Body of pancreas (tissue), 4 donors: ENCODE measurements around the gene HMCN2. TPM values are rescaled to one million over a fixed set of nuclear protein-coding genes. Genes with fewer than 3 reads are reported as not detected.

Source experiments
- ATAC-seq: fragments of 150-250 bp; one replicate; pipeline ENCODE4 v1.9.1; 2016
- DNase-seq, 4 donors: peaks; one replicate each; pipeline ENCODE4 v3.0.0-alpha.2; 2019
- H3K27ac ChIP-seq, 4 donors: fragments of 200-600 bp; sonication (generic); 1 replicate in 3 of 4; 2 replicates in 1 of 4; pipeline versions ENCODE4 v1.5.1 to v1.6.1; 2016 to 2019; ENCODE audit warnings: mild to moderate bottlenecking in 1 of 4, mixed read lengths in 1 of 4, moderate library complexity in 1 of 4
- H3K27me3 ChIP-seq, 2 donors: fragments of 200-600 bp; sonication (generic); one replicate each; pipeline ENCODE4 v1.6.0; 2016; ENCODE audit warnings: mild to moderate bottlenecking in 1 of 2
- H3K36me3 ChIP-seq, 2 donors: fragments of 200-600 bp; sonication (generic); replicated peaks in 1 of 2; 2 replicates each; pipeline ENCODE4 v1.5.1; 2016; ENCODE audit warnings: low read depth in 2 of 2; ENCODE audit not compliant: insufficient read depth in 1 of 2
- H3K4me1 ChIP-seq: fragments of 200-600 bp; sonication (generic); one replicate; pipeline ENCODE4 v1.6.0; 2016
- H3K4me3 ChIP-seq, 2 donors: fragments of 200-600 bp; sonication (generic); 1 replicate in 1 of 2; 2 replicates in 1 of 2; pipeline ENCODE4 v1.5.1; 2016 to 2019
- H3K9me3 ChIP-seq, 3 donors: fragments of 200-600 bp; sonication (generic); 1 replicate in 2 of 3; 2 replicates in 1 of 3; pipeline ENCODE4 v1.5.1; 2016
- CTCF ChIP-seq, 7 experiments: fragments of 450-650 bp in 4 of 7; fragments of 200-600 bp in 3 of 7; sonication (generic) in 3 of 7; IDR thresholded peaks; one replicate each; pipeline ENCODE4 v1.5.1; 2016 to 2019; ENCODE audit warnings: antibody characterized with exemption in 7 of 7
- POLR2A ChIP-seq, 3 donors: fragments of 450-650 bp; IDR thresholded peaks; one replicate each; pipeline ENCODE4 v1.6.1; 2016; ENCODE audit warnings: antibody characterized with exemption in 3 of 3, mild to moderate bottlenecking in 2 of 3
- WGBS, 2 donors: methylation state at CpG; one replicate each; pipeline ENCODE4 v1.1.5; 2017; 5-methylcytosine and 5-hydroxymethylcytosine counted together
- intact Hi-C: fragments of 100-400 bp; cut with DNase I; formaldehyde crosslinking; loops from one replicate; pipeline ENCODE4 v1.15.1; 2023
- total RNA-seq, 2 donors: library from RNA; depleted of rRNA; stranded (reverse); fragments of >200 nt; gene quantifications; one replicate each; pipeline ENCODE4 v1.1.0, GENCODE V29; 2016

HMCN2 gene
- total RNA-seq, 2 donors from 2014 or later: 0.78 to 3.6 TPM

DNA sequence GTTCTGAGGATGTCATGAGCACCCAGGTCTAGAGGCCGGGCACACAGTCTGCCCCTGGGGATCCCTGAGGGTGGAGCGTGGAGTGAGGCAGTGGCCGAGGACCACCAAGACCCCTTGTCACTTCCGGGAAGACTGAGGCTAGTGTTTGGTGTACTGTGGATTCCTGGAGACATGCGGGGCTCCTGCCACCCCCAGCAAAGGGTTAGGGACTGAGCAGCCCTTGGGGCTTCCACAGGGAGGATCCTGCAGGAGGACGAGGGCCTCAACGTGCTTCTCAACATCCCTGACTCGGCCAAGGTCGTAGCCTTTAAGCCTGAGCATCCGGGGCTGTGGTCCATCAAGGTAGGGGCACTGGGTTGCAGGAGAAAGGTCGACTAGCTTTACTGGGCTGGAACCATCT, 29.9 kb downstream of the HMCN2 start:
- Histone ChIP-seq H3K4me1 (no peaks in the 10 kb centered on the region), H3K4me3 (no peak overlapping the region), H3K36me3 (no peaks in the 10 kb centered on the region), H3K9me3 (no peaks in the 10 kb centered on the region), H3K27ac (no peak overlapping the region), H3K27me3 (peaks cover 0 to 4% of the 10 kb centered on the region in 2 donors)
- TF ChIP-seq CTCF (IDR thresholded peaks at IDR 0.05): no peak
- no peak for TF ChIP-seq POLR2A (IDR thresholded peaks at IDR 0.05)
- no peak for ATAC-seq
- no peak for DNase-seq
- intact Hi-C loops: no loop called here
- 67 to 72% methylated on average over 5 to 11 of the region's 11 CpGs for WGBS, 2 donors

DNA sequence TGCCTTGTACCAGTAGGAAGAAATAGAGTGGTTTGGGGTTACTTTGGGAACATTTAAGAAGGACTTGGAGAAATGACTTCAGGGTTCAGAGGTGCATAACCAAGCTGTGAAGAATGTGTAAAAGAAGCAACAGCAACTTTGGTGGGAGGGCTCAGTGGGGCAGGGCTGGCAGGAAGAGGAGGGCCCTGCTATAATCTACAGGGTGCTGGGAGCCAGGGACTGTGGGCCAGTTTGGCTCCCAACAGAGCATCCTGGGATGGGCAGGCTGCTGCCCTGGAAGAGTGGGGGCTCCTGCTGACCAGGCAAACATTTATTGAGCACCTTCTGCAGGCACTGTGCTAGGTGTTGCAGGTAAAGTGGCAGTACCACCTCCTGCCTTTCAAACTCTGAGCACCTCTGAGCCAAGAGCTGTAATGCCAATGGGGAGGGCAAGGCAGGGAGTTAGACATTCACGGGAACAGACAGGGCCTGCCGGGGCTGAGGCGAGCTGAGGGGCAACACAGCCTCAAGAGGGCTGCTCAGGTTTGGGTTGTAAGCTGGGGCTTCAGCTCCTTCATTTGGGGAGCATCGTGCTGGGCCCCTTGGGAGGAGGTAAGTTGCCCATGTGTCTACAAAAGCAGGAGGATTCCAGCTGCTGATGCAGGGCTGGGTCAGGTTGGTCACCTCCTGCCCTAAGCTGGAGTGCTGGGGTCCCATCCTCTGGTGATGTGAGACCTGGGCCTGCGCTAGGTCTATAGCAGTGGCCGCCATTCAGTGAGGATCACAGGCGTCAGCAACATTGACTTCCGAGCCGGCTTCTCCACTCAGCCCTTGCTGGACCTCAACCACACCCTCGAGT, 30.6 kb downstream of the HMCN2 start:
- Histone ChIP-seq H3K4me3 (no peak overlapping the region), H3K9me3 (no peaks in the 10 kb centered on the region), H3K4me1 (no peaks in the 10 kb centered on the region), H3K27me3 (peaks cover 0 to 4% of the 10 kb centered on the region in 2 donors), H3K36me3 (no peaks in the 10 kb centered on the region), H3K27ac (no peak overlapping the region)
- DNase-seq (no peak), ATAC-seq (no peak)
- 60% methylated on average over 10 of the region's 10 CpGs; no CpG with 5 or more reads in 1 of the 2 donors for WGBS, 2 donors
- intact Hi-C loops: no loop called here
- TF ChIP-seq POLR2A (IDR thresholded peaks at IDR 0.05): no peak
- no peak for TF ChIP-seq CTCF (IDR thresholded peaks at IDR 0.05)

DNA sequence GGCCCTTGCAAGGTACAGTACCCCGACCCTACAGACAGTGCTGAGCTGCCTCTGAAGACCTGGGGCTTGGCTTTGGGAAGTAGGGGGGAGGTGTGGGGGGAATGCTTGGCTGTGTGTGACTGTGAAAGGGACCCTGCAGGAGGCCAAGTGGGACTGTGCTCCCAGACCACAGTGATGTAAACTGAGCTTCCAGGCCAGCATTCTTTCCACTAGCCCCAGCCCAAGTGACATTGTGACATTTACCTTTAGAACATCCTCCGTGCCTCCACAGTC, 31.2 kb downstream of the HMCN2 start:
- intact Hi-C loops: no loop called here
- DNase-seq (no peak), ATAC-seq (no peak)
- Histone ChIP-seq H3K36me3 (no peaks in the 10 kb centered on the region), H3K27me3 (peaks cover 0 to 4% of the 10 kb centered on the region in 2 donors), H3K9me3 (no peaks in the 10 kb centered on the region), H3K4me3 (no peak overlapping the region), H3K27ac (no peak overlapping the region), H3K4me1 (no peaks in the 10 kb centered on the region)
- WGBS, 2 donors: 58 to 62% methylated on average over 1 to 2 of the region's 2 CpGs
- TF ChIP-seq CTCF (IDR thresholded peaks at IDR 0.05) (no peak), POLR2A (IDR thresholded peaks at IDR 0.05) (no peak)

DNA sequence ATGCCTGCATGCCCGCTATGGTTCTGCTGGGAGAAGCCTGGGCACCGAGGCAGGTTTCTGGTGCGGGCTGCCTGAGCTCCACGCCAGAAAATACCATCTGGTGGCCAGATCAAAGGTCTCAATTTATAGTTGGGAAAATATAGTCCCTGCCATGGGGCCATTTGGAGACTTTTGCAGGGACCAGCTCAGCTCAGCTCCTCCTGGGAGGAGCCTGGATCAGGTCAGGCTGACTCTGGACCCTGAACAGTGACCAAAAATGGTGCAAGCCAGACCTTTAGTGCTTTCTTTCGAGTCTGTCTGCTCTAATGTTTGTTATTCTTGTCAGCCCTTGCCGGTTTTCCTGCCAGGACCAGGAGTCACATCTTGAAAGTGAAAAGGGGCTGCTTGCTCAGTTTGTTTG, 31.8 kb downstream of the HMCN2 start:
- intact Hi-C loops: no loop called here
- H3K4me1 ChIP-seq: no peaks in the 10 kb centered on the region
- ATAC-seq: no peak
- WGBS, 2 donors: 37 to 59% methylated on average over 4 to 6 of the region's 6 CpGs
- H3K27me3 ChIP-seq: peaks cover 0 to 4% of the 10 kb centered on the region in 2 donors
- DNase-seq: no peak
- H3K36me3 ChIP-seq: no peaks in the 10 kb centered on the region
- H3K9me3 ChIP-seq: no peaks in the 10 kb centered on the region
- no peak overlapping the region for H3K4me3 ChIP-seq
- H3K27ac ChIP-seq: no peak overlapping the region
- TF ChIP-seq POLR2A (IDR thresholded peaks at IDR 0.05) (no peak), CTCF (IDR thresholded peaks at IDR 0.05) (no peak)
